MM.1S (cell line): ENCODE data around the gene CACNA1C.

Experiments
- DNase-seq: peaks from one replicate; pipeline ENCODE4 v3.0.0-alpha.2; 2015
- H2AFZ ChIP-seq: fragments of 300-600 bp; sonication (generic); 2 replicates; pipeline ENCODE4 v1.6.0; 2016; ENCODE audit warnings: antibody characterized with exemption, low read length
- H3F3A ChIP-seq: fragments of 300-600 bp; sonication (generic); 2 replicates; pipeline ENCODE4 v1.6.1; 2016; ENCODE audit warnings: mild to moderate bottlenecking, antibody characterized with exemption, low read length, moderate library complexity, mixed read lengths; ENCODE audit not compliant: insufficient read depth
- H3K27ac ChIP-seq: fragments of 300-600 bp; sonication (generic); 2 replicates; pipeline ENCODE4 v1.5.1; 2016; ENCODE audit warnings: mild to moderate bottlenecking, low read length
- H3K27me3 ChIP-seq: fragments of 300-600 bp; sonication (generic); replicated peaks from 2 replicates; pipeline ENCODE4 v1.6.0; 2016; ENCODE audit warnings: low read length; ENCODE audit not compliant: insufficient read depth
- H3K36me3 ChIP-seq: fragments of 300-600 bp; sonication (generic); replicated peaks from 2 replicates; pipeline ENCODE4 v1.6.1; 2016; ENCODE audit warnings: mild to moderate bottlenecking, low read length, mixed read lengths; ENCODE audit not compliant: insufficient read depth
- H3K4me1 ChIP-seq: fragments of 300-600 bp; sonication (generic); 2 replicates; pipeline ENCODE4 v1.6.1; 2016; ENCODE audit warnings: low read length, mixed read lengths
- H3K4me2 ChIP-seq: fragments of 300-600 bp; sonication (generic); 2 replicates; pipeline ENCODE4 v1.6.0; 2016; ENCODE audit warnings: low read depth, low read length
- H3K4me3 ChIP-seq: fragments of 300-600 bp; sonication (generic); 2 replicates; pipeline ENCODE4 v1.5.1; 2016; ENCODE audit warnings: low read length, mixed read lengths
- H3K79me2 ChIP-seq: fragments of 300-600 bp; sonication (generic); 2 replicates; pipeline ENCODE4 v1.6.1; 2016; ENCODE audit warnings: mixed run types, low read length, mixed read lengths
- H3K9ac ChIP-seq: fragments of 300-600 bp; sonication (generic); 2 replicates; pipeline ENCODE4 v1.6.1; 2016; ENCODE audit warnings: low read length, mixed read lengths
- H3K9me2 ChIP-seq: fragments of 300-600 bp; sonication (generic); replicated peaks from 2 replicates; pipeline ENCODE4 v1.6.1; 2016; ENCODE audit warnings: mild to moderate bottlenecking, low read length, mixed read lengths; ENCODE audit not compliant: insufficient read depth
- H3K9me3 ChIP-seq: fragments of 300-600 bp; sonication (generic); replicated peaks from 2 replicates; pipeline ENCODE4 v1.6.1; 2016; ENCODE audit warnings: mild to moderate bottlenecking, low read length, mixed read lengths; ENCODE audit not compliant: insufficient read depth
- H4K20me1 ChIP-seq: fragments of 300-600 bp; sonication (generic); 2 replicates; pipeline ENCODE4 v1.6.1; 2016; ENCODE audit warnings: mild to moderate bottlenecking, low read length, moderate library complexity, mixed read lengths; ENCODE audit not compliant: insufficient read depth
- EZH2 ChIP-seq: fragments of 300-600 bp; sonication (generic); optimal IDR thresholded peaks from 2 replicates; pipeline ENCODE3; 2017; ENCODE audit warnings: low read depth, mild to moderate bottlenecking, antibody characterized with exemption, low read length, mixed read lengths
- EZH2phosphoT487 ChIP-seq: fragments of 300-600 bp; sonication (generic); IDR thresholded peaks from 2 replicates; pipeline ENCODE4 v1.6.1; 2018; ENCODE audit warnings: antibody characterized with exemption, low read length
- TF ChIP-seq, protein P1 (sequence below): fragments of 300-600 bp; sonication (generic); IDR thresholded peaks from 2 replicates; pipeline ENCODE4 v1.5.1; 2016; ENCODE audit warnings: antibody characterized with exemption, low read length, mixed read lengths

CACNA1C gene

DNA sequence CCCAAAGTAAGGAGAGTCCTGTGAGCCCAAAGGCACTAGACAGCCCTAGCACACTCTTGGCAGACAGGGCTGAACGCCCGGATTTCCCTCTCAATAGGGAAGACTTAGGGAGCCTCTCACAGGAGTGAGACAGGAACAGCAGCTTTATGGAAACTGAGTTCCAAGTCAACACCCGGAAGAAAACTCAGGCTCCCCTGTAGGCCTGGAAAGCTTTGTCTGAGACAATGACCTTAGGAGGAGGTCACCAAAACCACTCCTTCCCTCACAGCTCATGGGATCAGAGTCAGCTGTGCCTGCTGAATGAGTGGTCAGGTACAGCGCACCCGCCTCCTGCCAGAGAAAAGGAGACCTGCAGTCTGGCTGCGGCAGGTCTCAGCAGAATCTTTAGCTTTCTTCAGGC, 229.5 kb downstream of the CACNA1C start:
- Histone ChIP-seq H2AFZ (no peak overlapping the region), H3K36me3 (no peaks in the 10 kb centered on the region), H3K79me2 (no peaks in the 10 kb centered on the region), H3K9me3 (no peaks in the 10 kb centered on the region), H3K27me3 (no peaks in the 10 kb centered on the region), H4K20me1 (no peaks in the 10 kb centered on the region), H3K4me2 (no peak overlapping the region), H3K27ac (no peak overlapping the region), H3K9ac (no peak overlapping the region), H3K9me2 (no peaks in the 10 kb centered on the region), H3F3A (no peaks in the 10 kb centered on the region), H3K4me1 (no peaks in the 10 kb centered on the region), H3K4me3 (no peak overlapping the region)
- DNase-seq: no peak
- TF ChIP-seq, protein P1, sequence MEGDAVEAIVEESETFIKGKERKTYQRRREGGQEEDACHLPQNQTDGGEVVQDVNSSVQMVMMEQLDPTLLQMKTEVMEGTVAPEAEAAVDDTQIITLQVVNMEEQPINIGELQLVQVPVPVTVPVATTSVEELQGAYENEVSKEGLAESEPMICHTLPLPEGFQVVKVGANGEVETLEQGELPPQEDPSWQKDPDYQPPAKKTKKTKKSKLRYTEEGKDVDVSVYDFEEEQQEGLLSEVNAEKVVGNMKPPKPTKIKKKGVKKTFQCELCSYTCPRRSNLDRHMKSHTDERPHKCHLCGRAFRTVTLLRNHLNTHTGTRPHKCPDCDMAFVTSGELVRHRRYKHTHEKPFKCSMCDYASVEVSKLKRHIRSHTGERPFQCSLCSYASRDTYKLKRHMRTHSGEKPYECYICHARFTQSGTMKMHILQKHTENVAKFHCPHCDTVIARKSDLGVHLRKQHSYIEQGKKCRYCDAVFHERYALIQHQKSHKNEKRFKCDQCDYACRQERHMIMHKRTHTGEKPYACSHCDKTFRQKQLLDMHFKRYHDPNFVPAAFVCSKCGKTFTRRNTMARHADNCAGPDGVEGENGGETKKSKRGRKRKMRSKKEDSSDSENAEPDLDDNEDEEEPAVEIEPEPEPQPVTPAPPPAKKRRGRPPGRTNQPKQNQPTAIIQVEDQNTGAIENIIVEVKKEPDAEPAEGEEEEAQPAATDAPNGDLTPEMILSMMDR: no peak
- TF ChIP-seq EZH2: no peak
- TF ChIP-seq EZH2phosphoT487: no peak

DNA sequence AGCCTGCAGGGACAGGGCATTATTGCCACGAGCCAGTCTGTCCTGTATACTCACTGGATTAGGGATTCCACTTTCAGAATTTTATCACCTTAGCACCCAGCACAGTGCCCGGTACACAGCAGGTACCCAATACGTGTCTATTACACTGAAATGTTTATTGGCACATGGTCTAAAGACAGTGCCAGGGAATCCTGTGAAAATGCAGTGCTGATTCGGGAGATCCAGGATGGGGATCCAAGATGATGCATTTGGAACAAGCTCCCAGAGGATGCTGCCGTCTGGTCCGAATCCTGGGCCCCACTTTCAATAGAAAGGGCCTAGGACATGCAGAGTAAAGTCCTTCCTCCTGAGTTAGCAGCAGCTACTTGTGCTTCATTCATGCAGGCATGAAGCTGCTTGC, 230.7 kb downstream of the CACNA1C start:
- Histone ChIP-seq H3K9me2 (no peaks in the 10 kb centered on the region), H3K27me3 (no peaks in the 10 kb centered on the region), H2AFZ (no peak overlapping the region), H3K36me3 (no peaks in the 10 kb centered on the region), H3K4me2 (no peak overlapping the region), H3K27ac (no peak overlapping the region), H4K20me1 (no peaks in the 10 kb centered on the region), H3K9ac (no peak overlapping the region), H3K4me3 (no peak overlapping the region), H3F3A (no peaks in the 10 kb centered on the region), H3K9me3 (no peaks in the 10 kb centered on the region), H3K4me1 (no peaks in the 10 kb centered on the region), H3K79me2 (no peaks in the 10 kb centered on the region)
- TF ChIP-seq EZH2phosphoT487: no peak
- no peak for TF ChIP-seq EZH2
- TF ChIP-seq, protein P1: no peak
- DNase-seq: no peak

DNA sequence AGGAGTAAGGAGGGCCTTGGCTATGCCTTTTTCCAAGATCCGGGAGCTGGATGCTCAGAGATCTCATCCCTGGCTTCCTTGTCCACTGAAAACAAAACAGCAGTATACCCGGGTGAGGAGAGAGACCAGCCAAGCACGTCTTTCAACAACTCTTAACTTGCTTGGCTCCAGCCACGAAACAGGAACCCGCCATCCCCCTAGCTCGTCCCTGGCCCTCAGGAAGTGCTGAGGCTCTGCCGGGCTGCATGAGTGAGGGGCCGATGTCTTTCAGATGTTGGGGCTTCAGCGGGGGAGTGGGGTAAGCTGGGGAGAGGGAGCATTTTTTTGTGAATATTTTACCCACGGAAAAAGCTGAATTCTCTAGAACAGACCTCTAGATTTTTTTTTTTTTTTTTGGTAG, 231.1 kb downstream of the CACNA1C start:
- no peaks in the 10 kb centered on the region for H3K27me3 ChIP-seq

More for the DNA sequence above, 231.1 kb downstream of the CACNA1C start:
- no peaks in the 10 kb centered on the region for H3K36me3 ChIP-seq
- no peak for DNase-seq
- H3K9me2 ChIP-seq: no peaks in the 10 kb centered on the region
- H3F3A ChIP-seq: no peaks in the 10 kb centered on the region
- no peak for TF ChIP-seq EZH2phosphoT487
- no peak for TF ChIP-seq EZH2
- TF ChIP-seq, protein P1: no peak
- no peak overlapping the region for H2AFZ ChIP-seq
- no peak overlapping the region for H3K27ac ChIP-seq
- H4K20me1 ChIP-seq: no peaks in the 10 kb centered on the region
- H3K9me3 ChIP-seq: no peaks in the 10 kb centered on the region
- H3K4me1 ChIP-seq: no peaks in the 10 kb centered on the region
- H3K4me2 ChIP-seq: no peak overlapping the region
- no peak overlapping the region for H3K9ac ChIP-seq
- no peak overlapping the region for H3K4me3 ChIP-seq
- no peaks in the 10 kb centered on the region for H3K79me2 ChIP-seq
